ENCODE data around the gene SCMH1.
"Not testable (repeated sequence)": the region's sequence is repeated elsewhere in the genome, so short reads cannot be mapped to it uniquely, and the experiment has no call there.

The SCMH1 gene

GRCh38 chr1:41184446-41184845 is 57.7 kb downstream of the SCMH1 start:
- Histone ChIP-seq H3K27me3 (ENCODE audit: low read length) (no peaks in the 10 kb centered on the region), H3K4me3 (ENCODE audit: insufficient read depth, low read length, poor library complexity, severe bottlenecking) (no peak overlapping the region), H3K4me2 (ENCODE audit: low read depth, low read length, poor library complexity, severe bottlenecking) (no peak overlapping the region), H3K79me2 (ENCODE audit: insufficient read depth, low read length) (peaks cover 30% of the 10 kb centered on the region), H3K36me3 (ENCODE audit: low read length) (peaks cover 19% of the 10 kb centered on the region; the same call in 1 of the 2 replicates), H2AFZ (ENCODE audit: low read depth, low read length, severe bottlenecking) (no peak overlapping the region), H4K20me1 (ENCODE audit: low read depth, low read length) (no peaks in the 10 kb centered on the region), H3K9ac (ENCODE audit: low read length) (no peak overlapping the region), H3K9me2 (replicated peaks; ENCODE audit: insufficient read depth, low read length) (no peaks in the 10 kb centered on the region), H3K9me3 (ENCODE audit: insufficient read depth, low read length) (no peaks in the 10 kb centered on the region), H3K27ac (ENCODE audit: low read depth, low read length) (no peak overlapping the region), H3F3A (ENCODE audit: insufficient read depth) (peaks cover 5% of the 10 kb centered on the region; the same call in 1 of the 2 replicates)
- no peak for TF ChIP-seq CTCF (IDR thresholded peaks at IDR 0.05; ENCODE audit: insufficient read depth, low read length, poor library complexity, severe bottlenecking)
- no peak for TF ChIP-seq EZH2phosphoT487 (conservative IDR thresholded peaks at IDR 0.05; ENCODE audit: low read length)

- H3K27ac ChIP-seq (ENCODE audit: low read depth, low read length); H3K9me3 ChIP-seq (ENCODE audit: insufficient read depth, low read length); H3K9ac ChIP-seq (ENCODE audit: low read length); H2AFZ ChIP-seq (ENCODE audit: low read depth, low read length, severe bottlenecking); H3K36me3 ChIP-seq (ENCODE audit: low read length); H3K9me2 ChIP-seq (replicated peaks; ENCODE audit: insufficient read depth, low read length); H3F3A ChIP-seq (ENCODE audit: insufficient read depth); H4K20me1 ChIP-seq (ENCODE audit: low read depth, low read length); H3K4me3 ChIP-seq (ENCODE audit: insufficient read depth, low read length, poor library complexity, severe bottlenecking); H3K27me3 ChIP-seq (ENCODE audit: low read length); H3K4me2 ChIP-seq (ENCODE audit: low read depth, low read length, poor library complexity, severe bottlenecking): not testable (repeated sequence)
- peaks cover 23% of the 10 kb centered on the region for H3K79me2 ChIP-seq (ENCODE audit: insufficient read depth, low read length)
These were observed 63.9 kb downstream of the SCMH1 start for GRCh38 chr1:41178230-41178629.

- H3K4me2 ChIP-seq (ENCODE audit: low read depth, low read length, poor library complexity, severe bottlenecking): no peak overlapping the region
- peaks cover 3% of the 10 kb centered on the region; the same call in 1 of the 2 replicates for H3K36me3 ChIP-seq (ENCODE audit: low read length)
- H3K27me3 ChIP-seq (ENCODE audit: low read length): no peaks in the 10 kb centered on the region
- no peaks in the 10 kb centered on the region for H4K20me1 ChIP-seq (ENCODE audit: low read depth, low read length)
- H3K27ac ChIP-seq (ENCODE audit: low read depth, low read length): no peak overlapping the region
- H3K9ac ChIP-seq (ENCODE audit: low read length): no peak overlapping the region
- no peaks in the 10 kb centered on the region for H3K9me3 ChIP-seq (ENCODE audit: insufficient read depth, low read length)
- no peak overlapping the region for H2AFZ ChIP-seq (ENCODE audit: low read depth, low read length, severe bottlenecking)
- H3K9me2 ChIP-seq (replicated peaks; ENCODE audit: insufficient read depth, low read length): no peaks in the 10 kb centered on the region
- peaks cover 43% of the 10 kb centered on the region for H3K79me2 ChIP-seq (ENCODE audit: insufficient read depth, low read length)
- H3F3A ChIP-seq (ENCODE audit: insufficient read depth): no peaks in the 10 kb centered on the region
- H3K4me3 ChIP-seq (ENCODE audit: insufficient read depth, low read length, poor library complexity, severe bottlenecking): no peak overlapping the region
- TF ChIP-seq CTCF (IDR thresholded peaks at IDR 0.05; ENCODE audit: insufficient read depth, low read length, poor library complexity, severe bottlenecking) (no peak), EZH2phosphoT487 (conservative IDR thresholded peaks at IDR 0.05; ENCODE audit: low read length) (no peak)
These were observed 66.6 kb downstream of the SCMH1 start for GRCh38 chr1:41175546-41175945.

- no peak overlapping the region for H3K4me2 ChIP-seq (ENCODE audit: low read depth, low read length, poor library complexity, severe bottlenecking)
- H3K9me2 ChIP-seq (replicated peaks; ENCODE audit: insufficient read depth, low read length): no peaks in the 10 kb centered on the region
- H3K79me2 ChIP-seq (ENCODE audit: insufficient read depth, low read length): peaks cover 45% of the 10 kb centered on the region
These were observed 67.9 kb downstream of the SCMH1 start for GRCh38 chr1:41174170-41174569.

More at GRCh38 chr1:41174170-41174569, 67.9 kb downstream of the SCMH1 start:
- H3K27ac ChIP-seq (ENCODE audit: low read depth, low read length): no peak overlapping the region
- 0 out of 2 replicates have a peak, but pooled peaks cover 5% of the 10 kb centered on the region for H3K9me3 ChIP-seq (ENCODE audit: insufficient read depth, low read length)
- no peak overlapping the region for H3K9ac ChIP-seq (ENCODE audit: low read length)
- H3K27me3 ChIP-seq (ENCODE audit: low read length): no peaks in the 10 kb centered on the region
- TF ChIP-seq EZH2phosphoT487 (conservative IDR thresholded peaks at IDR 0.05; ENCODE audit: low read length) (no peak), CTCF (IDR thresholded peaks at IDR 0.05; ENCODE audit: insufficient read depth, low read length, poor library complexity, severe bottlenecking) (no peak)
- no peaks in the 10 kb centered on the region for H3F3A ChIP-seq (ENCODE audit: insufficient read depth)
- H4K20me1 ChIP-seq (ENCODE audit: low read depth, low read length): no peaks in the 10 kb centered on the region
- H3K4me3 ChIP-seq (ENCODE audit: insufficient read depth, low read length, poor library complexity, severe bottlenecking): no peak overlapping the region
- H2AFZ ChIP-seq (ENCODE audit: low read depth, low read length, severe bottlenecking): no peak overlapping the region
- H3K36me3 ChIP-seq (ENCODE audit: low read length): peaks cover 3% of the 10 kb centered on the region; the same call in 1 of the 2 replicates
